ENCODE measurements around the gene SOST.

- TF ChIP-seq, protein P1, sequence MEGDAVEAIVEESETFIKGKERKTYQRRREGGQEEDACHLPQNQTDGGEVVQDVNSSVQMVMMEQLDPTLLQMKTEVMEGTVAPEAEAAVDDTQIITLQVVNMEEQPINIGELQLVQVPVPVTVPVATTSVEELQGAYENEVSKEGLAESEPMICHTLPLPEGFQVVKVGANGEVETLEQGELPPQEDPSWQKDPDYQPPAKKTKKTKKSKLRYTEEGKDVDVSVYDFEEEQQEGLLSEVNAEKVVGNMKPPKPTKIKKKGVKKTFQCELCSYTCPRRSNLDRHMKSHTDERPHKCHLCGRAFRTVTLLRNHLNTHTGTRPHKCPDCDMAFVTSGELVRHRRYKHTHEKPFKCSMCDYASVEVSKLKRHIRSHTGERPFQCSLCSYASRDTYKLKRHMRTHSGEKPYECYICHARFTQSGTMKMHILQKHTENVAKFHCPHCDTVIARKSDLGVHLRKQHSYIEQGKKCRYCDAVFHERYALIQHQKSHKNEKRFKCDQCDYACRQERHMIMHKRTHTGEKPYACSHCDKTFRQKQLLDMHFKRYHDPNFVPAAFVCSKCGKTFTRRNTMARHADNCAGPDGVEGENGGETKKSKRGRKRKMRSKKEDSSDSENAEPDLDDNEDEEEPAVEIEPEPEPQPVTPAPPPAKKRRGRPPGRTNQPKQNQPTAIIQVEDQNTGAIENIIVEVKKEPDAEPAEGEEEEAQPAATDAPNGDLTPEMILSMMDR (IDR thresholded peaks at IDR 0.05) = no peak
- TF ChIP-seq, protein P2, sequence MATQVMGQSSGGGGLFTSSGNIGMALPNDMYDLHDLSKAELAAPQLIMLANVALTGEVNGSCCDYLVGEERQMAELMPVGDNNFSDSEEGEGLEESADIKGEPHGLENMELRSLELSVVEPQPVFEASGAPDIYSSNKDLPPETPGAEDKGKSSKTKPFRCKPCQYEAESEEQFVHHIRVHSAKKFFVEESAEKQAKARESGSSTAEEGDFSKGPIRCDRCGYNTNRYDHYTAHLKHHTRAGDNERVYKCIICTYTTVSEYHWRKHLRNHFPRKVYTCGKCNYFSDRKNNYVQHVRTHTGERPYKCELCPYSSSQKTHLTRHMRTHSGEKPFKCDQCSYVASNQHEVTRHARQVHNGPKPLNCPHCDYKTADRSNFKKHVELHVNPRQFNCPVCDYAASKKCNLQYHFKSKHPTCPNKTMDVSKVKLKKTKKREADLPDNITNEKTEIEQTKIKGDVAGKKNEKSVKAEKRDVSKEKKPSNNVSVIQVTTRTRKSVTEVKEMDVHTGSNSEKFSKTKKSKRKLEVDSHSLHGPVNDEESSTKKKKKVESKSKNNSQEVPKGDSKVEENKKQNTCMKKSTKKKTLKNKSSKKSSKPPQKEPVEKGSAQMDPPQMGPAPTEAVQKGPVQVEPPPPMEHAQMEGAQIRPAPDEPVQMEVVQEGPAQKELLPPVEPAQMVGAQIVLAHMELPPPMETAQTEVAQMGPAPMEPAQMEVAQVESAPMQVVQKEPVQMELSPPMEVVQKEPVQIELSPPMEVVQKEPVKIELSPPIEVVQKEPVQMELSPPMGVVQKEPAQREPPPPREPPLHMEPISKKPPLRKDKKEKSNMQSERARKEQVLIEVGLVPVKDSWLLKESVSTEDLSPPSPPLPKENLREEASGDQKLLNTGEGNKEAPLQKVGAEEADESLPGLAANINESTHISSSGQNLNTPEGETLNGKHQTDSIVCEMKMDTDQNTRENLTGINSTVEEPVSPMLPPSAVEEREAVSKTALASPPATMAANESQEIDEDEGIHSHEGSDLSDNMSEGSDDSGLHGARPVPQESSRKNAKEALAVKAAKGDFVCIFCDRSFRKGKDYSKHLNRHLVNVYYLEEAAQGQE (IDR thresholded peaks at IDR 0.05; ENCODE audit: low read depth, low read length) = no peak
- TF ChIP-seq JUND (IDR thresholded peaks at IDR 0.05) (no peak), TCF12 (IDR thresholded peaks at IDR 0.05) (no peak), MXI1 (IDR thresholded peaks at IDR 0.05; ENCODE audit: low read depth, low read length) (no peak), POLR2AphosphoS5 (IDR thresholded peaks at IDR 0.05; ENCODE audit: low read depth, low read length) (no peak), RAD21 (IDR thresholded peaks at IDR 0.05; ENCODE audit: low read length) (no peak), ELF1 (IDR thresholded peaks at IDR 0.05) (no peak), YY1 (IDR thresholded peaks at IDR 0.05; ENCODE audit: low read depth) (no peak), FOXM1 (IDR thresholded peaks at IDR 0.05; ENCODE audit: low read depth) (no peak), NRF1 (IDR thresholded peaks at IDR 0.05; ENCODE audit: low read depth, low read length) (no peak)
- TF ChIP-seq, protein P3, sequence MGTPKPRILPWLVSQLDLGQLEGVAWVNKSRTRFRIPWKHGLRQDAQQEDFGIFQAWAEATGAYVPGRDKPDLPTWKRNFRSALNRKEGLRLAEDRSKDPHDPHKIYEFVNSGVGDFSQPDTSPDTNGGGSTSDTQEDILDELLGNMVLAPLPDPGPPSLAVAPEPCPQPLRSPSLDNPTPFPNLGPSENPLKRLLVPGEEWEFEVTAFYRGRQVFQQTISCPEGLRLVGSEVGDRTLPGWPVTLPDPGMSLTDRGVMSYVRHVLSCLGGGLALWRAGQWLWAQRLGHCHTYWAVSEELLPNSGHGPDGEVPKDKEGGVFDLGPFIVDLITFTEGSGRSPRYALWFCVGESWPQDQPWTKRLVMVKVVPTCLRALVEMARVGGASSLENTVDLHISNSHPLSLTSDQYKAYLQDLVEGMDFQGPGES (IDR thresholded peaks at IDR 0.05; ENCODE audit: low read depth, low read length) = no peak
- TF ChIP-seq, protein P4, sequence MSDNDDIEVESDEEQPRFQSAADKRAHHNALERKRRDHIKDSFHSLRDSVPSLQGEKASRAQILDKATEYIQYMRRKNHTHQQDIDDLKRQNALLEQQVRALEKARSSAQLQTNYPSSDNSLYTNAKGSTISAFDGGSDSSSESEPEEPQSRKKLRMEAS (IDR thresholded peaks at IDR 0.05; ENCODE audit: low read depth) = no peak
Measured at GRCh38 chr17:43717913-43718312, 40.7 kb downstream of the SOST start.
